Gastroesophageal sphincter (tissue), 4 donors: ENCODE measurements around the gene INSM1. TPM values are rescaled to one million over a fixed set of nuclear protein-coding genes. Genes with fewer than 3 reads are reported as not detected.

Source experiments
- ATAC-seq: fragments of 150-250 bp; one replicate; pipeline ENCODE4 v1.9.1; 2016; ENCODE audit warnings: mild to moderate bottlenecking, moderate library complexity
- H3K27ac ChIP-seq, 4 donors: fragments of 200-600 bp; sonication (generic) in 3 of 4; 1 replicate in 3 of 4; 2 replicates in 1 of 4; pipeline ENCODE4 v1.5.1; 2016 to 2019
- H3K27me3 ChIP-seq: fragments of 200-600 bp; sonication (generic); one replicate; pipeline ENCODE4 v1.5.1; 2019
- H3K36me3 ChIP-seq, 2 donors: fragments of 200-600 bp; sonication (generic); one replicate each; pipeline ENCODE4 v1.5.1; 2019; ENCODE audit warnings: control low read depth in 1 of 2
- H3K4me1 ChIP-seq, 3 donors: fragments of 200-600 bp; sonication (generic); 1 replicate in 2 of 3; 2 replicates in 1 of 3; pipeline ENCODE4 v1.5.1; 2016 to 2019; ENCODE audit warnings: control low read depth in 2 of 3
- H3K4me3 ChIP-seq, 2 donors: fragments of 200-600 bp; sonication (generic); one replicate each; pipeline ENCODE4 v1.5.1; 2019; ENCODE audit warnings: mild to moderate bottlenecking in 1 of 2, moderate library complexity in 1 of 2
- H3K9me3 ChIP-seq, 3 donors: fragments of 200-600 bp; sonication (generic); one replicate each; pipeline ENCODE4 v1.5.1; 2017 to 2019; ENCODE audit warnings: control low read depth in 2 of 3
- EP300 ChIP-seq: sonication (generic); formaldehyde crosslinking; IDR thresholded peaks from one replicate; pipeline ENCODE4 v1.6.1; 2017; ENCODE audit warnings: antibody characterized with exemption, mild to moderate bottlenecking
- POLR2A ChIP-seq, 2 donors: fragments of 450-650 bp; IDR thresholded peaks; one replicate each; pipeline ENCODE4 v1.6.1; 2017; ENCODE audit warnings: antibody characterized with exemption in 2 of 2, mild to moderate bottlenecking in 2 of 2, moderate library complexity in 1 of 2
- POLR2AphosphoS5 ChIP-seq: sonication (generic); formaldehyde crosslinking; IDR thresholded peaks from one replicate; pipeline ENCODE4 v1.6.1; 2017; ENCODE audit warnings: antibody characterized with exemption
- WGBS, 2 donors: methylation state at CpG; one replicate each; pipeline ENCODE4 v1.1.5; 2018; ENCODE audit warnings: low coverage in 1 of 2; 5-methylcytosine and 5-hydroxymethylcytosine counted together
- total RNA-seq, 4 donors: library from RNA; depleted of rRNA; stranded (reverse); fragments of >200 nt; gene quantifications; one replicate each; pipeline ENCODE4 v1.1.0, GENCODE V29; 2016
- TF ChIP-seq, protein P1 (sequence below), 4 experiments: fragments of 200-600 bp in 2 of 4; fragments of 450-650 bp in 2 of 4; sonication (generic) in 1 of 4; IDR thresholded peaks; one replicate each; pipeline ENCODE4 v1.5.1; 2017 to 2019; ENCODE audit warnings: antibody characterized with exemption in 4 of 4, mild to moderate bottlenecking in 2 of 4, moderate library complexity in 2 of 4

The INSM1 gene
- total RNA-seq, 4 donors from 2014 or later, result 0.15 TPM; not detected in 3

DNA sequence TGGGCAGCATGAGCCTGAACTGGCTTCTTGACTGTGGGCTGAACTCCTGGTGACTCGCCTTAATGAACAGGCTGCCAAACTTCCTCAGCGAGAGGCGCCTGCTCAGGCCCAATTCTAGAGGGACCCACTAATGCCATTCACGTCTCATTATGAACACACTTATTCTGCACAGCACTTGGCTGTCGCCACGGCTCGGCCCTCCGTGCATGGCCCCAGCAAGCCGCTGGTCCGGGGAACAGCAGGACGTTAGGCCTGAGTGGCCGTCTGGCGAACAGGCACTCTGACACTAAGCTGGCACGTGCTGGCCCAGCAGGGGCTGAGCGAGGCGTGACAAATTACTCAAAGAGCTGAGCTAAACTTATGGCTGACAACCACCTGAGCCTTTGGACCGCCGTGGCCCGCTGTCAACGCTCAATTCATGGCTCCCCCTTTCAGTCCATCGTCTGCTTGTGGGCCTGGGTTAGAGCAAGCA, 45.9 kb downstream of the INSM1 start:
- no peak overlapping the region for H3K4me3 ChIP-seq
- 30 to 90% methylated on average over 2 to 4 of the region's 21 CpGs for WGBS, 2 donors
- H3K27ac ChIP-seq, result no peak overlapping the region
- no peaks in the 10 kb centered on the region for H3K9me3 ChIP-seq
- H3K36me3 ChIP-seq, result peaks cover 0 to 31% of the 10 kb centered on the region in 2 donors
- no peaks in the 10 kb centered on the region for H3K4me1 ChIP-seq
- no peak for ATAC-seq
- H3K27me3 ChIP-seq, result no peaks in the 10 kb centered on the region
- TF ChIP-seq POLR2AphosphoS5 (no peak), EP300 (no peak), POLR2A (IDR thresholded peaks at IDR 0.05) (no peak)
- TF ChIP-seq, protein P1, sequence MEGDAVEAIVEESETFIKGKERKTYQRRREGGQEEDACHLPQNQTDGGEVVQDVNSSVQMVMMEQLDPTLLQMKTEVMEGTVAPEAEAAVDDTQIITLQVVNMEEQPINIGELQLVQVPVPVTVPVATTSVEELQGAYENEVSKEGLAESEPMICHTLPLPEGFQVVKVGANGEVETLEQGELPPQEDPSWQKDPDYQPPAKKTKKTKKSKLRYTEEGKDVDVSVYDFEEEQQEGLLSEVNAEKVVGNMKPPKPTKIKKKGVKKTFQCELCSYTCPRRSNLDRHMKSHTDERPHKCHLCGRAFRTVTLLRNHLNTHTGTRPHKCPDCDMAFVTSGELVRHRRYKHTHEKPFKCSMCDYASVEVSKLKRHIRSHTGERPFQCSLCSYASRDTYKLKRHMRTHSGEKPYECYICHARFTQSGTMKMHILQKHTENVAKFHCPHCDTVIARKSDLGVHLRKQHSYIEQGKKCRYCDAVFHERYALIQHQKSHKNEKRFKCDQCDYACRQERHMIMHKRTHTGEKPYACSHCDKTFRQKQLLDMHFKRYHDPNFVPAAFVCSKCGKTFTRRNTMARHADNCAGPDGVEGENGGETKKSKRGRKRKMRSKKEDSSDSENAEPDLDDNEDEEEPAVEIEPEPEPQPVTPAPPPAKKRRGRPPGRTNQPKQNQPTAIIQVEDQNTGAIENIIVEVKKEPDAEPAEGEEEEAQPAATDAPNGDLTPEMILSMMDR (IDR thresholded peaks at IDR 0.05), result no peak

DNA sequence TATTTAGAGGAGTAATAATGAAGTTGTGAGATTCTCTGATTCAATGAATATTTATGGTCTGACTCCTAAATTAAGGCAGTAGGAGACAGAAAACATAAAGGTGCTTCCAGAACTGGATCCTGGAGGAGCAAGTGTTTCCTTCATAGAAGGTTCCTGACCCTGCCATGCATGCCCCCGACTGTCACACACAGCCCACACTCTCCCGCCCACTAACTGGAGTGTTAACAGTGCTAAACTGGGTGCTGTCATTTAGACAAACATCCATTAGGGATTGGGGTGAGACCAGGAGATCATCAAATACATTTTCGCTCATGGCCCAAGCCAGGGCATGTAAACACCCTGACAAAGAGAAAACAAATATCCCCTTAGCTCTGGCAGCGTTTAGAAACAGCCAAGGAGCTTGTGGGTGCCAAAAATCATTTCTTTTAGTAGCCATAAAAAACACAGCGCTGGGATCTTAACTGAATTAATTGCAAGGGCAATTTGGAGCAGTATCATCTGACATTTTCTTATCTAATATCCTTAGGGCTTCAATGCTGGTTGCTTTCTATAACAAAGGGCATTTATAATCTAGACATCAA, 46.8 kb downstream of the INSM1 start:
- H3K4me3 ChIP-seq, result no peak overlapping the region
- 54 to 65% methylated on average over 3 to 5 of the region's 5 CpGs for WGBS, 2 donors
- no peak for ATAC-seq
- no peak overlapping the region for H3K27ac ChIP-seq
- no peaks in the 10 kb centered on the region for H3K9me3 ChIP-seq
- H3K36me3 ChIP-seq, result peaks cover 0 to 24% of the 10 kb centered on the region in 2 donors
- H3K27me3 ChIP-seq, result no peaks in the 10 kb centered on the region
- H3K4me1 ChIP-seq, result no peaks in the 10 kb centered on the region
- TF ChIP-seq POLR2AphosphoS5, result no peak
- TF ChIP-seq EP300, result no peak
- no peak for TF ChIP-seq POLR2A (IDR thresholded peaks at IDR 0.05)
- TF ChIP-seq, protein P1 (IDR thresholded peaks at IDR 0.05), result no peak

DNA sequence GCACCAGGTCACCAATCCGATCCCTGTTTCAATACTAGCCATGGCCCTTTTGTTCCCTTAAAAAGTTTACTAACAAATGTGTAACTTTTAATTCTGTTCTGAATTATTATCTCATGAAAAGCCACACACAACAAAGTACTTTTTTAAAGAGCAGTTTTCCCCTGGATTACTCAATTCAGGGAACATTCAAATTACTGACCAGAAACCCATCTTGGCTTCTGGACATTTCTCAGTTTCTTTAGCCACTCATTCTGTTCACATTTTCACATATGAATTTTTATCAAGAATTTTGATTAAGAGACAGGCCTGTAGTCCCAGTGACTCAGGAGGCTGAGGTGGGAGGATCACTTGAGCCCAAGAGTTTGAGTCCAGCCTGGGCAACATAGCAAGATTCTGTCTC, 47.4 kb downstream of the INSM1 start:
- no peak for ATAC-seq
- H3K27ac ChIP-seq, result no peak overlapping the region
- 100% methylated on average over 1 of the region's 1 CpG for WGBS, 2 donors

DNA sequence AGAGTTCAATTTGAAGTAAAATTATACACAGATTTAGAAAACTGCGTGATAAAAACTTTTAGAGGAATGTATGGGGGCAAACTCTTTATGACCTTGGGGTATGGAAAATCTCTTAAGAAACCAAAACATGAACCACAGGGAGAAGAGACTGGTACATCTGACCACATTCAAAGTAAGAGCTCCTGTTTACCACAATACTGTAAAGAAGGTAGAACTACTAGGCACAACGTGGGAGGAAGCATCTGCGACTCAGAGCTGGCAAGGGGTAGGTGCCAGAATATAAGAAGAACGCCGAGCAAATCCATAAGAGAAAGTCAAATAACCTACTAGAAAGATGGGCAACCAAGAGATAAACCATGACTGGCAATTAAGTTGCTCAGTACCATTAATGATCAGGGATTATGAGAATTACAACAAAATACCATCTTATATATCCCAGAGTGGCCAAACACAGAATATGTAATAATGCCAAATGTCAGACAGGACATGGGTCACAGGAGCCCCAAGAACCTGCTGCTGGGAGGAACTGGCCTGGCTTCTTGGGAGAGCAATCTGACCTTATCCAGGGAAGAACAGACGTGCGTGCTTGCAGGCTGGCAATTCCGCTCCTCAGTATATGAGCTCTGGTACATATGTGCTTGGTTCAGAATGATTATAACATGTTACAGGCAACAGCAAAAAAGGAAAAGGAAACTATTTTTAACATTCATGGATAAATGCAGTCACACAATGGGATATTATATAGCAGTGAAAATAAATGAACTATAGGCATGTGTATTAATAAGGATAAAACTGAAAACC, 50.2 kb downstream of the INSM1 start:
- no peaks in the 10 kb centered on the region for H3K9me3 ChIP-seq
- H3K27ac ChIP-seq, result no peak overlapping the region
- TF ChIP-seq, protein P1 (IDR thresholded peaks at IDR 0.05), result no peak
- TF ChIP-seq EP300 (no peak), POLR2AphosphoS5 (no peak), POLR2A (IDR thresholded peaks at IDR 0.05) (no peak)
- no peaks in the 10 kb centered on the region for H3K27me3 ChIP-seq
- 86 to 93% methylated on average over 8 of the region's 8 CpGs for WGBS, 2 donors
- peaks cover 0 to 30% of the 10 kb centered on the region in 2 donors for H3K36me3 ChIP-seq
- ATAC-seq, result no peak
- H3K4me1 ChIP-seq, result no peaks in the 10 kb centered on the region
- no peak overlapping the region for H3K4me3 ChIP-seq

More for the DNA sequence above, 47.4 kb downstream of the INSM1 start:
- Histone ChIP-seq H3K27me3 (no peaks in the 10 kb centered on the region), H3K36me3 (peaks cover 0 to 24% of the 10 kb centered on the region in 2 donors), H3K4me1 (no peaks in the 10 kb centered on the region), H3K9me3 (no peaks in the 10 kb centered on the region), H3K4me3 (no peak overlapping the region)
- TF ChIP-seq POLR2AphosphoS5 (no peak), EP300 (no peak), POLR2A (IDR thresholded peaks at IDR 0.05) (no peak)
- TF ChIP-seq, protein P1 (IDR thresholded peaks at IDR 0.05), result no peak
